NCI-H82 (cell line): ENCODE measurements around the gene MYOT.

Source experiments
- DNase-seq: peaks from one replicate; lab custom pipeline; 2025; lab: John Stamatoyannopoulos, UW

MYOT gene

DNA sequence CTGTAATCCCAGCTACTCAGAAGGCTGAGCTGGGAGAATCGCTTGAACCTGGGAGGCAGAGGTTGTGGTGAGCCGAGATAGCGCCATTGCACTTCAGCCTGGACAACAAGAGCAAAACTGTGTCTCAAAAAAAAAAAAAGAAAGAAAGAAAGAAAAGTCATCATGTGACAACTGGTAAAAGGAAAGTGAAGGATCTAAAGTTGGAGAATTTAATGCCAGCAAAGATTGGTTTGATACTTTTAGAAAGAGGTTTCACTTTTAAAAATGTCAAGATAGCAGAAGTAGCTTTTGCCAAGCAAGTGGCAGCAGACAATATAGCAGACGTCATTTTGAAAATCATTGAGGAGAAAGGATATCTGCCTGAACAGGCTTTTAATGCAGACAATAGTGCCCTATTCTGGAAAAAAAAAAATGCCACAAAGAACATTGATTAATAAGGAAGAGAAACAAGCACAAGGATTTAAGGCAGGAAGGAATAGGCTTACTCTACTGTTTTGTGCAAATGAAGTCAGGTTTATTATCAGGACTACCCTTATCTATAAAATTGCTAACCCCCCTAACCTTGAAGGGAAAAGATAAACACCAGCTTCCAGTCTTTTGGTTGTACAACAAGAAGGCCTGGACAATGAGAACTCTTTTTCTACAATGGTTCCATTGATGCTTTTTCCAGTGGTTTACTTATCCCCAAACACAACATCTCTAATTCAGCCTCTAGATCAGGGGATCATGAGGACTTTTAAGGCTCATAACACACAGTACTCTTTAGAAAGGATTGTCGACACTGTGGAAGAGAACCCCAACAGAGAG, 33.6 kb downstream of the MYOT start:
- no peak for DNase-seq

DNA sequence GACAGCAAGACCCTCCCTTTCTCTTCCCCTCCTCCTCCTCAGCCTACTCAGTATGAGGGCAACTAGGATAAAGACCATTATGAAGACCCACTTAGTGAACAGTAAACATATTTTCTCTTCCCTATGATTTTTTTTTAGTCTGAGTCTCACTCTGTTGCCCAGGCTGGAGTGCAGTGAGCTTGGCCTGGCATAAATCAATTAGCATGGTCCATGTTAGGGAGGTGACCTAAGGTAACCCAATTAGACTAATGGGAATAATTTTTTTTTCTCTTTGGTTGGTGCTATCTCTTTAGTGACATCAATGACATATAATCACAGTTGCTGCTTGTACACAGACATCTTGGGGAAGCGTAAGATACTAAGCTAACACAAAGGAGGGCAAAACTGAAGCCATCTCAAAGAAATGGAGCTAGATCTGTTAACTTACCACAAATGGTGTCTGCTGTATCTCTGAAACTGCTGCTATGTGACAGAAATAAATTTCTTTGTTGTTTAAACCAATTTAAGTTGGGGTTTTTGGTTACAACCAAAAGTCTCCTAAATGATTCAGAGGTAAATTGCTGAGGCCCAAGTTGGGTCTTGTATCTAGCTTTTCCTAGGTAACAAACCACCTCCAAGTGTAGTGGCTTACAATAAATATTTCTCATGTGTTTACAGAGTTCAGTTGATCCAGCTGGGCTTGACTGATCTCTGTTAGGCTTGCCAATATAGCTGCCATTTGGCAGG, 34.9 kb downstream of the MYOT start:
- peak; percentile 78 for DNase-seq

DNA sequence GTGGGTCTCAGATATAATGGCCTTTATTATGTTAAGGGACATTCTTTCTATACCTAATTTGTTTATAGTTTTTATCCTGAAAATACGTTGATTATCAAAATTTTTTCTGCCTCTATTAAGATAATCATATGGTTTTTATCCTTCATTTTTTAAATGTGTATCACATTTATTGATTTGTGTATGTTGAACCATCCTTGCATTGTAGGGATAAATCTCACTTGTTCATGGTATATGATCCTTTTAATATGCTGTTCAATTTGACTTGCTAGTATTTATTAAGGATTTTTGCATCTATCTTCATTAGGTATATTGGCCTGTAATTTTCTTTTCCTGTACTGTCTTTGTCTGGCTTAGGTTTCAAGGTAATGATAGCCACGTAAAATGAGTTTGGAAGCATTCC, 47.1 kb downstream of the MYOT start:
- no peak for DNase-seq

DNA sequence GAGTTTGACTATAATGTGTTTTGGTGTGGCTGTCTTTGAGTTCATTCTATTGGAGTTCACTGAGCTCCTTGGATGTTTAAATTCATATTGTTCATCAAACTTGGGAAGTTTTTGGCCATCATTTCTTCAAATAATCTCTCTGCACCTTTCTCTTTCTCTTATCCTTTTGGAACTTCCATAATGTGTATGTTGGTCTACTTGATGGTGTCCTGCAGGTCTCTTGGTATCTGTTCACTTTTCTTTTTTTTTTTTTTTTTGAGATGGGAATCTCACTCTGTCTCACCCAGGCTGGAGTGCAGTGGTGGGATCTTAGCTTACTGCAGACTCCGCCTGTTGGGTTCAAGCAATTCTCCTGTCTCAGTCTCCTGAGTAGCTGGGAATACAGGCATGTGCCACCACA, 49.3 kb downstream of the MYOT start:
- no peak for DNase-seq

DNA sequence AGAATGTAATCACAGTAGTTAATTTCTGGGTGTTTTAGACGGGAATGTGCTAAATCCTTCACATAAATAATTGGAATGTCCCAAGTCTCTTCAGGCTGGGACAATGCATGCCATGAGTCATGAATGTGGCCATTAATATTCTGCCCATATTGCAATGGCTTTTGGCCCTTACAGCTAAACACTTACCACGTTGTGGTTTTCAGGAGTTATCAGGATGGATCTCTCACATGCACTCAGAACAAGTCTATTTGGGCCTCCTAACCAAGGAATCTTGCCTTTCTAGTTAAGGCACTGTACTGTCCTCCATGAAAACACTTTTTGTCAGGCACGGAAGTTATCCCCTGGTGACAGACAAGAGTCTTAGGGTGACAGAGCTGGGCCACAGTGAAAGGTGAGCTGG, 54.3 kb downstream of the MYOT start:
- DNase-seq: no peak

DNA sequence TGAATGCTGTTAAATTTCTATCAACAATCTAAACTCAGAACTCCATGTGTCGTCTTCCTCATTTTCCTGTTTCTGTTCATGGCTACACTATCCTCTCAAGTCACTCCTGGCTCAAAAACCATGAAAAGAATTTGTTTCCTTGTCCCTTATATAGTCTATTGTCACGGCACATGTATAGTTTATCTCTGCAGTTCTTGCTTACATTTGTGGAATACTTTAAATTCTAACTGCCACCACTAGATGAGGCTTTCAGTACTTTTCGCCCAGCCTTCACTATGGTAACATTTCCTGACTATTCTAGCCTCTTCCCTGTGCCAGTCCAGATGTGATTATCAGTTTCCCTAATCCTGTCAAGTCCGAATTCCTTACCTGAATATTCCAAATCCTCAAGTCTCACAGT, 56.2 kb downstream of the MYOT start:
- DNase-seq: no peak

DNA sequence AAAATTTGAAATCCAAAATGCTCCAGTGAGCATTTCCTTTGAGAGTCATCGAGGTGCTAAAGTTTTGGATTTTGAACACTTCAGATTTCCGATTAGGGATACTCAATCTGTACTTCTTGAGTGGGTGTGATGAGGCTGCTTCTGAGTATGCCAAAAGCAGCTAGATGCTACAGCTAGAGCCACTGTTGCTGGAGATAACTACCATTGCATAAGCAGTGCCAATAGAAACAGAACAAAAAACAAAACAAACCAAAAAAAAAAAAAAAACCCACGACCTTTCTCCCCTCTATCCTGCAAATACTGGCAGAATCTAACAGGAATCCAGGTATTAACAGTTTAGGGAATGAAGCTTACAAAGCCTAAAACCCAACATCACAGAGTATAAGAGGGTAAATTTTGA, 65.1 kb downstream of the MYOT start:
- DNase-seq: no peak

DNA sequence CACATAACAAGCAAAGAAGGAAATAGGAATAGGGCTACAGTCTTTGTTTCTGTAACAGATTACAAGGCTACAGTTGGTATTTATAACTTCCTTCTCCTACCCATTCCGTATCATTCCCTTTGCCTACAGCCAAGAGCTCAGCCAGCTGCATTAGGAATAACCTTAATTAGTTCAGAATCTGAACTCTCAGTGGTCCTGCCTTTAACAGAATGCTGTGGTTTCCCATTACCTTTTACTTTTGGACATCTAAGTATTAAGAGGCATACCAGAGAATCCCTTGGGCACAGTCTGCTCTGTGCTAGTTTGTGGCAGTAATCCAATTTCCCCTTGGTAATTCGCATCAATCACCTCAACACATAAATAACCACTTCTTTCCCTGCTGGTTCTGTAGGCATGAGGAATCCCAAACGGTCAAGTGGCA, 65.8 kb downstream of the MYOT start:
- DNase-seq: peak; percentile 90

DNA sequence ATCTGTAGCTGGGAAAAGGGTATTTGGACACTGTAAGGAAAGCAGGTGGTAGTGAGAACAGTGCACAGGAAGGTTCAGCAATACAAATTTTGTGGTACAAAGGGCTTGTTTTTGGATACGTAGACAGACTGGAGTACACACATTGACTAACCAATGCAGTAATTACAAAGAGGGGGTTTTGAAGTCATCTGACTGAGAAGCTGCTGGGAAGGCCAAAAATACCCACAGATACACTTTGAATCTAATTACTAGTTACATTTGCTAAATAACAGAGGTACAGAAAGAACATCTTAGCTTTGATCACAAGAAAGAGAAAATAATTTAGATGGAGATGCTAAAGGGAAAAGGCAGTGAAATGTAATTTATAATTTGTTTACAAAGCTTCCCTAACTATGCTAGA, 67.5 kb downstream of the MYOT start:
- no peak for DNase-seq

DNA sequence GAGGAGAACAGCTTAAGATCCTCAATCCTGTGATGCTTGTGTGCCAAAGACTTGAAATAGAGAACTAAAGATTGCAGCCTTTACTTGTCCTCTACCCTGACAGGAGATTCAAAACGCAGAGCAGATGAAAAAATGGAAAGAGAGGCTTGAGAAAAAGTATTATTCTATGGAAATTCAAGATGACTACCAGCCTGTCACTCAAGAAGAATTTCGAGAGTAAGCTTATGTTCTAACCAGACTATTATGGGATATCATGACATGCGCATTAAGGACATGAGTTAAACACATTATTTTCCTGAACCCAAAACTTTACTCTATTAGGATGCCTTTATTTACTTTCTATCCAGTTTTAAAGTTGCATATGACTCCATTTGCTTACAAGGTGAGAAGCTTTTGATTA, 68.0 kb downstream of the MYOT start:
- no peak for DNase-seq
